SKM-1 treated with dmso at 0.1 percent for 144 hours (cell line): ENCODE data around the gene B4GALNT2.

Experiments used
- DNase-seq: peaks from one replicate; lab custom pipeline; 2025; ENCODE audit not compliant: unreplicated experiment; lab: John Stamatoyannopoulos, UW

The B4GALNT2 gene

DNA sequence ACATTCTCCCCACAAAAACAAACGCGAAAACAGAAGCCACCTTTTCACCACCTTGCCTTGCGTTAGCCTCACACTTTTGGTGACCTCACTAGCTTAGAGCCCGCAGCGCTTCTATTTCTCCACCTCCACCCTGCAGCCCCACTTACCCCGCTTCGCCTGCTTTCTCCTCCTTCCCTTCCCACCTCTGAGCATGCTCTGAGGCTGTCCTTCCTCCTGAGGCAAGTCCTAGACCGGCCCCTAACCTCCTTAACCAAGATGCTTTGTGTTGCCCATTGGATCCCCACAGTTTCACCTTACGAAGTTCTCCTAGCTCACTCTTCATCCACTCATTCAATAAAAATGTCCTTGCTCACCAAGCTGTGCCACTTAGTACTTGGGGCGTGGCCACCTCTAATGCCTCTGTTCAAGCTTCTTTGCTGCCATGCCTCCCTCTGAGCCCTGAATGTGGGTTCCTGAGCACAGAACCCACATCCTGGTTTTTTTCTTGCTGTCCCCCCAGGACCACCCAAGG, 76.5 kb downstream of the B4GALNT2 start:
- no peak for DNase-seq

DNA sequence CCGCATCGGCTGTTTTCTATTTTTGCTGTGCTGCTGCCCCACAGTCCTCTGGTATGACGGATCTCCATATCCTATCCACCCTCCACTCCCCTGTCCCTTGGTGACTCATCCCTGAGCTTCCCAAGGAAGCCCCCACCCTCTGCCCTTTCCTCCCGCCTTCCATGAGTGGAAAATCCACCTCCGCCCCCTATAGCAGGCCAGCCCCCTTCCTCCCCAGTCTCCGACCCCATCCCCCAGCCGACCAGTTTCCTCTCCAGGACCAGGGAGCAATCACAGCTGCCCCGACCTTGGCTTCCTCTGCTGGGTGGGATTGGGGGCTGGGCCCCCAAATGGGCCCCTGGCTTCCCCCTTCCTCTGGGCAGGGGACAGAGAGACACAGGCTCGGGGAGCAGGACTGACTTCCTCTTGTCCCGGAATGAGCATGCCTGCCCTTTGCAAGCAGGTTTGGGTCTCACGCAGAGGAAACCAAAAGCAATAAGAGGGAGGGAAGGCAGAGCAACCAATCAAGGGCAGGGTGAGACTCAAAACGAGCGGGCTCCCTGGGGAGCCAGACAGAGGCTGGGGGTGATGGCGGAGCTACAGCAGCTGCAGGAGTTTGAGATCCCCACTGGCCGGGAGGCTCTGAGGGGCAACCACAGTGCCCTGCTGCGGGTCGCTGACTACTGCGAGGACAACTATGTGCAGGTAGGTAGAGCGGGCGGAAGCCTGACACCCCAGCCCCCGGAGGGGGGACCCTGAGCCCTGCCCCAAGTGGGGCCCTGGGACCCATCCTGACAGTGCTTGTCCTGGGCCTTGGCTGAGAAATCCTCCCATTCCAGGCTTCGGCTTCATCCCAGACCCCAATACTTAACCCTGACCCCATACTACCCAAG, 77.8 kb downstream of the B4GALNT2 start, which contains the start of the genes ABI3 and GNGT2:
Gene ABI3 (plus strand): TSS at position 550 of the 872 bp plus-strand sequence. CDS start 18 bp downstream, at position 568.
Gene GNGT2 (minus strand): TSS at position 417 of the 872 bp plus-strand sequence. CDS start 3,152 bp downstream, outside the sequence.
- DNase-seq, result peak; percentile 72

DNA sequence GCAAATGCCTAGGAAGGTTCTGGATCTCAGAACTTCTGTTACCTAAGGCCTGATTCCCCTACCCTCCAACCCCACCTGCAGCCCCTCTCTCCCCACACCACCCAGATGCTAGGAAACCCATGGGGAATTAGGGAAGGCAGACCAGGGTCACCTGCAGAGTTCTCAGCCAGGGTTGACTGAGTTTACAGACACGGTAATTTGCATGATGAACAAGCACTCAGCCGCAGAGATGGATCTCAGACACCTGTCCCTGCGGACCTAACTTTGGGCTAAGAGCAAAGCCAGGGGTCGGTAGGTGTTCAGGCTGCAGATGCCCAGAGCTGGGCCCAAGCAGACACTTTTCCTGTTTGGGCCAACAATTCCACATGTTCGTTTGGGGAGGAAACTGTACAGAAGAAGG, 80.8 kb downstream of the B4GALNT2 start:
- no peak for DNase-seq

DNA sequence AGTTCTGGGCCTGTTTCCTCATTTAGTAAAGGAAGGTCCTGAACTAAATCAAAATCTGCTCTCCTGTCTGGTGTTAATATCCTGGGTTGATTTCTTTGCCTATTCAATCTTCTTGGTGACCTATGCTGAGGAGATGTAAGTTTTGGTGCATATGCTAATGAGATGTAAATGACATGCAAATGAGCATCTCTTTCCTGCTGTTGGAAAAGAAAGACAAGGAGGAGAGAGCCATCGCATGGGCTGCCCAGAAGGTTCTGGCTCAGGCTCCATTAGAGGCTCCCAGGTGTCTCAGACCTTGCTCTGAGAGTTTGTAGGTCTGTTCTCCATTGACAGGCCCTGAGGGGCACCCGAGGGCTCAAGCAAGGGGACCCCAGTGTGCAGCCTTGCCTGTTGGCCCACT, 81.3 kb downstream of the B4GALNT2 start:
- no peak for DNase-seq

DNA sequence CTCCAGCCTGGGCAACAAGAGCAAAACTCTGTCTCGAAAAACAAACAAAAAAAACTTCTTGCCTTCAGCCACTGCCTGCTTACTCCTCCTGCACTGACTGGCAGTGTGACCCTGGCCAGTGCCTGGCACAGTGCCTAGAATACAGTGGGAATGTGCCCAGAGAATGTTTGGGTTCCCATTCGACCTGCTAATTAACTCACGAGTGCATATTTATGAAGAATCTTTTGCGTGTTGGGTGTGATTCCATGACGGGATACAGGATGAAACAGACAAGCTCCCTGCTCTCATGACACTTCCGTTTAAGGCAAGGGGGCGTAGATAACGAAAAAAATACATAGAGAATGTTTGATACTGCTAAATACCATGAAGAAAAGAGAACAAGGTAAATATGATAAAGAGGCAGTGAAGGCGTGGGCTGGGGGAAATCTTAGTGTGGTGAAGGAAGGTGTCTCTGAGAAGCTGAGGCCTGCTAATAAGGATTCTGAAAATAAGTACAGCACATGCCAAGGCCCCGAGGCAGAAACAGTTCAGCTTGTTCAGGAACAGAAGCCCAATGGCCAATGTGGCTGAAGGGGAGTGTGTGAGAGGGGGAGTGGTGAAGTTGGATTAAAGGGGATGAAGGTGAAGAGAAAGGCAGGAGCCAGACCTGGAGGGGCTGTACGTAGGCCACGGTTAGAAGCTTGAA, 82.2 kb downstream of the B4GALNT2 start:
- no peak for DNase-seq

GRCh38 chr17:49216482-49216881, 83.9 kb downstream of the B4GALNT2 start:
- no peak for DNase-seq

DNA sequence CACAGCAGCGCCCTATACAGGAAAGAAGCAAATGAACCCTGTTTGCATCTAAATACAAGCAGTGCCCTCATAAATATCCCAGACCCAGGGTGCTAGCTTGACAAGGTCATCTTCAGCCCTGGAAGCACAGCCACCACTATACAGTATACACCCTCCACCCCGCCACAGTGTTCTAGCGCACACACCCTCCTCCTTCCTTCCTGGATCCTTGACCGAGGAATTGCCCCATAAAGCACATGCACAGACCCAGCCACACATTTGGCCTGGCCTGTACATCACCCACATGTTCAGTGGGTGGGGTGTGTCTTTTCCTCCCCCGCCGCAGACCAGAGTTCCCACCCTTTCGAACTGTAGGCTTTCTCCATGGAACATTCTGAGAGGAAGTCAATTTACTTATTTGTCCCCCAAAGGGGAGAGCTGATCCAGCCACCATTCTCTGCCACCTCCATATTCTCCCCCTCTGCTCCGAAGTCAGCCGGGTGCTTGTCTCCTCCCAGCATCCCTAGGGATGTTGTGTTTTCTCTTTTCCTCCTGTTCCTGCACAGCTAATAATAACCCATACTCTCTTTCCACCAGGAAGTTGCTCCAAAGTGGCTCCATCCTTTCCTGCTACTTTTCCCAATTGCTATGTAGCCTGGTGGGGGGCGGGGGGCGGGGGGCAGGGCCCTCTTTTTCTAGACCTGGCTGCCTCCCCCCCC, 84.5 kb downstream of the B4GALNT2 start:
- peak; percentile 58 for DNase-seq

DNA sequence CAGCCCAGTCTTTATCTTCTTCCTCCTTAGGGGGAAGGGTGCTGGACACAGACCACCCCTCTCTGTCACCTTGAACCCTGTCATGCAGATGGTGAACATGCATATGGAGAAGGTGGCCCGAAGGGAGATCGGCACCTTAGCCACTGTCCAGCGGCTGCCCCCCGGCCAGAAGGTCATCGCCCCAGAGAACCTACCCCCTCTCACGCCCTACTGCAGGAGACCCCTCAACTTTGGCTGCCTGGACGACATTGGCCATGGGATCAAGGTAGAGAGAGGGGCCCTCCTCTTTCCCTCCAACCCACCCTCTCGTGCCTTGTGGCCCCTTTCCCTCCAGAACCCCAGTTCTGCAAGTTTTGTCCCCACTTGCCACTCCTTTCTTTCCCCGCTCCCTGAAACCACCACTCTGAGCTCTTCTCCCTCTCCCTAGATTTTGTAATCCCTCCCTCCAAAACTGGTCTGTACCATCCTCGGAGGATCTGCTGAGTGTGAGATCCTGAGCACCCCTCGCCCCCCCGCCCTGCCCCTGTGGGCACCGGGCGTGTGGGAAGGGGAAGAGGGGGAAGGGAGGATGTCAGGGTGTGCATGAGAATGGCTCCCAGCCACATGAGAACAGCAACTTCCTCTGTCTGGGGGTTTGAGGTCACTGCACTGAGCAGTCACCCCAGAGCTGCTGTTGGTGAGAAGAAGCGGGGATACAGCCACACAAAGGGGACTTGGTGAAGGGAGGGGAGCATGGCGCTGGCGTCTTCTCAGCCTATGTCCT, 85.3 kb downstream of the B4GALNT2 start:
- DNase-seq, result peak; percentile 78

- peak; percentile 78 for DNase-seq
Measured at GRCh38 chr17:49218941-49219913, 86.7 kb downstream of the B4GALNT2 start.

GRCh38 chr17:49219987-49220386, 87.4 kb downstream of the B4GALNT2 start:
- DNase-seq, result no peak

DNA sequence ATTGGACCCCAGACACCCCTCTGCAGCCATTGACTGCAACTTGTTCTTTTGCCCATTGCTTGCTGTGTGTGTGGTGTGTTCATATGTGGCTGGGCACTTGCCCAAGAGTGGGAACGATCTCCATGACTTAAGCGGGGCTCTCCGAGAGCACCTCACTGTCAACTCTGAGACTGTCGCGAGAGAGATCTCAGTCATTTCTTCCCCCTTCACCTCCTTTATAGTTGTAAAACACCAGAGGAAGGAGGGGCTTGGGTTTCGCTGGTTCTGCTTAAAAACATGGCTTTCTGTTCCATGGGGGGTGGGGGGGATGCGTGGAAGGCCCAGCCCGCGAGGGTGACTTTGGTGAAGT, 90.6 kb downstream of the B4GALNT2 start:
- DNase-seq, result no peak

DNA sequence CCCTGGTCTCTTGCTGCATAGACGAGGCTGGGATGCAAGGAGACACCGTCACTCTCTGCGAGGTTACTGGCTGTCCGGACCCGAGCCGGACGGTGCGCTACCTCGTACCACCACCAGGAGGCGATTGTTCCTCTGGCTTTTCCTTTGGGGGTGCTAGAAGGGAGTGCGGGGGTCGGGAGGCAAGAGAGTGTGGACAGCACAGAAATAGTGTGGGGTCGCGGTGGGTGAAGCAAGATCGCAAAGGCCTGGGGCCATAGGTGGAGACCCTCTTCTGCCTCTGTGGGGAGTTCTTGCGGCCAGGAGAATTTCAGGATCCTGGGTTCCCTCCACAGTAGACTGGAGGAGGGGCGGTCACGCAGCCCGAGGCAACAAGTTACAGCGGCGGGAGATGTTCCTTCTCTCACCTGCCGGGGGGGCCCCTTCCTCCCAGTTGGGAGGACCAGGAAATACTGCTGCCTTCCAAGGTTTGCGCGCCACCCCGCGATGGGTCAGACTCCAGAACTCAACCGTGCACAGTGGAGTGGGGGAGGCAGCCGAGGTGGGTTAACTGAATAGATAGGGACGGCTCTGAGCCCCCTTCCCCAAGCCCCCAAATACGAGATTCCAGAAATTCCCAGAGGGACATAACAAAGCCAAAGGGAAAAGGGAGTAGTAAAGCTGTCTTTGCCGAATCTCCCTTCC, 91.1 kb downstream of the B4GALNT2 start:
- DNase-seq, result no peak

DNA sequence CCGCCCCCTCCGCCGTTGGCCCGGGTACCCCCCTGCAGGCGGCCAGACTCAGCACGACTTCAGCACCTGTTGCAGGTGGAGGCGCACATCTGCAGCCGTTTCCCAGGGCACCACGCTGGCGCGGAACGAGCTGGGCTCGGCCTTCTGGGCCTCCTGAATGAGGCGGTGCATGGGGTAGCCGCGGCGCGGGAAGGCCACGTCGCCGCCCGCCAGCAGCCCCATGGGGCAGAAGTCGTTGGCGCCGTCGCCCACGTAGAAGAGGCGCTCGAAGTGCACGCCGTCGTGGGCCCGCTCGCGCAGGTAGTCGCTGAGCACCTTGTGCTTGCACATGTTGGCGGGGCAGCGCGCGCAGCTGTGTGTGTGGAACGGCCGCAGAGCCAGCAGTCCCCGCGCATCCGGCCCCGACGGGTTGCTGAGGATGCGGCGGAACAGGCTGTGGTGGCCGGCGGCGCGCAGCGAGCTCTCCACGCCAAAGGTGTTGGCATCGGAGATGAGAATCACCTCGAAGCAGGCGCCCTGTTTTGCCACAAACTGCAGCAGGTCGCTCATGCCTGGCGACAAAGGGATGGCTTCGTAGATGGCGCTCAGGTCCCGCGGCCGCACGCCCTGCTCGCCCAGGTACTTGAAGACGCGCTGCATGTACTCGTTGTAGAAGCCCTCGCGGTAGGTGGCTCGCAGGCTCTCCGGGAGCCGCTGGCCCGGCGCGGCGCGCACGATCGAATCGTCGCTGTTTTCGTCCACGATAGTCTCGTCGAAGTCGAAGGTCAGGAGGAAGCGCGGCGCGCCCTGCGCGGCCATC, 91.8 kb downstream of the B4GALNT2 start:
- no peak for DNase-seq

- no peak for DNase-seq
Measured at GRCh38 chr17:49224997-49225337, 92.4 kb downstream of the B4GALNT2 start.

- no peak for DNase-seq
Measured at GRCh38 chr17:49225554-49226236, 93.1 kb downstream of the B4GALNT2 start.
